GM12878 (cell line): Measurements from ENCODE around the gene CCDC6. TPM values are rescaled to one million over a fixed set of nuclear protein-coding genes. Genes with fewer than 3 reads are reported as not detected.

Experiments
- ATAC-seq: fragments of 200-7000 bp; cut with Tn5 transposase; 3 replicates; pipeline ENCODE4 v1.9.1; 2020; ENCODE audit warnings: mild to moderate bottlenecking, moderate library complexity
- BruUV-seq: library from RNA; stranded (reverse); fragments of 400-500 nt; replicated peaks from 2 replicates; lab custom pipeline; 2021; lab: Mats Ljungman, UMichigan
- CTCF ChIA-PET: fragments of 300-600 bp; sonication (Branson Sonifier 250); formaldehyde crosslinking; extraction: SDS; loops from one replicate; lab custom pipeline; 2021; ENCODE audit warnings: inconsistent platforms; lab: Yijun Ruan, JAX
- POLR2A ChIA-PET: fragments of 350-600 bp; formaldehyde crosslinking; extraction: SDS; loops from one replicate; lab custom pipeline; 2021; ENCODE audit warnings: inconsistent platforms; lab: Charles Lee
- RAD21 ChIA-PET: fragments of 300-600 bp; sonication (Branson Sonifier 250); formaldehyde crosslinking; loops from one replicate; lab custom pipeline; 2023; ENCODE audit warnings: antibody characterized with exemption; ENCODE audit not compliant: unreplicated experiment; lab: Charles Lee
- SMC1A ChIA-PET: fragments of 300-600 bp; sonication (Branson Sonifier 250); formaldehyde crosslinking; loops from one replicate; lab custom pipeline; 2023; ENCODE audit not compliant: unreplicated experiment, uncharacterized antibody; lab: Charles Lee
- DNase-seq: peaks from one replicate; pipeline ENCODE4 v3.0.0-alpha.2; 2011; ENCODE audit warnings: low read depth, low spot score
- FAIRE-seq: peaks from 3 replicates; lab custom pipeline; 2011; peaks lifted over from hg19 to GRCh38; lab: Jason Lieb, UNC
- H2AFZ ChIP-seq: 2 replicates; pipeline ENCODE4 v1.6.0; 2011; ENCODE audit warnings: low read depth, low read length, control low read depth; ENCODE audit not compliant: control insufficient read depth
- H3K27ac ChIP-seq: 2 replicates; pipeline ENCODE4 v1.5.1; 2011; ENCODE audit warnings: control low read depth; ENCODE audit not compliant: control insufficient read depth, insufficient read depth
- H3K27me3 ChIP-seq, 2 experiments: replicated peaks in 1 of 2; 2 replicates each; pipeline versions ENCODE4 v1.6.0 to v1.6.1; 2011; ENCODE audit warnings: low read length in 1 of 2; ENCODE audit not compliant: control insufficient read depth in 2 of 2, insufficient read depth in 2 of 2
- H3K36me3 ChIP-seq, 2 experiments: 2 replicates each; pipeline ENCODE4 v1.5.1; 2011; ENCODE audit warnings: low read length in 1 of 2; ENCODE audit not compliant: control insufficient read depth in 2 of 2, insufficient read depth in 2 of 2
- H3K4me1 ChIP-seq: 2 replicates; pipeline ENCODE4 v1.6.1; 2011; ENCODE audit warnings: mild to moderate bottlenecking, low read length, moderate library complexity, mixed read lengths; ENCODE audit not compliant: control insufficient read depth, insufficient read depth
- H3K4me2 ChIP-seq: 2 replicates; pipeline ENCODE4 v1.6.0; 2011; ENCODE audit warnings: control low read depth; ENCODE audit not compliant: control insufficient read depth, insufficient read depth
- H3K4me3 ChIP-seq: fragments of 200-600 bp; sonication (generic); 2 replicates; pipeline ENCODE4 v1.5.1; 2016
- H3K79me2 ChIP-seq: 2 replicates; pipeline ENCODE4 v1.6.0; 2011; ENCODE audit warnings: low read length; ENCODE audit not compliant: control insufficient read depth, insufficient read depth
- H3K9ac ChIP-seq: 2 replicates; pipeline ENCODE4 v1.8.0; 2011; ENCODE audit warnings: low read length, control low read depth, mixed read lengths; ENCODE audit not compliant: control insufficient read depth, insufficient read depth
- H3K9me3 ChIP-seq: replicated peaks from 3 replicates; pipeline ENCODE4 v1.5.1; 2011; ENCODE audit warnings: mild to moderate bottlenecking, low read length; ENCODE audit not compliant: control insufficient read depth, insufficient read depth
- H4K20me1 ChIP-seq: 2 replicates; pipeline ENCODE4 v1.6.0; 2011; ENCODE audit not compliant: control insufficient read depth, insufficient read depth
- CBFB ChIP-seq: IDR thresholded peaks from 2 replicates; pipeline ENCODE4 v1.6.1; 2016; ENCODE audit warnings: antibody characterized with exemption, low read depth
- CHD1 ChIP-seq: IDR thresholded peaks from 2 replicates; pipeline ENCODE4 v1.6.1; 2012; ENCODE audit warnings: low read depth, low read length, improper control_type of control experiment
- EP300 ChIP-seq, 2 experiments: fragments of 150-350 bp in 1 of 2; IDR thresholded peaks; 2 replicates each; pipeline ENCODE4 v1.6.1; 2011 to 2012; ENCODE audit warnings: low read depth in 2 of 2, low read length in 2 of 2, borderline replicate concordance in 1 of 2, improper control_type of control experiment in 1 of 2, inconsistent platforms in 1 of 2; ENCODE audit not compliant: control insufficient read depth in 1 of 2
- GATAD2B ChIP-seq: fragments of 450-650 bp; conservative IDR thresholded peaks from 2 replicates; pipeline ENCODE4 v1.6.1; 2017; ENCODE audit warnings: low read depth, mild to moderate bottlenecking, moderate library complexity
- MYB ChIP-seq: fragments of 150-350 bp; IDR thresholded peaks from 2 replicates; pipeline ENCODE4 v1.6.1; 2014; ENCODE audit warnings: mild to moderate bottlenecking, low read depth, low read length, borderline replicate concordance
- NFIC ChIP-seq: IDR thresholded peaks from 2 replicates; pipeline ENCODE4 v1.6.1; 2012; ENCODE audit warnings: low read depth, mild to moderate bottlenecking, inconsistent platforms, low read length, moderate library complexity
- NFYB ChIP-seq: IDR thresholded peaks from 2 replicates; pipeline ENCODE4 v1.6.1; 2011; ENCODE audit warnings: low read depth, mild to moderate bottlenecking, low read length, improper control_type of control experiment, moderate library complexity; ENCODE audit not compliant: insufficient read depth
- NR2F1 ChIP-seq: fragments of 450-650 bp; conservative IDR thresholded peaks from 2 replicates; pipeline ENCODE4 v1.6.1; 2017; ENCODE audit warnings: mild to moderate bottlenecking
- POLR2AphosphoS2 ChIP-seq: IDR thresholded peaks from 2 replicates; pipeline ENCODE4 v1.6.1; 2011; ENCODE audit warnings: low read depth, mild to moderate bottlenecking, low read length, improper control_type of control experiment, moderate library complexity
- POLR2AphosphoS5 ChIP-seq: IDR thresholded peaks from 2 replicates; pipeline ENCODE4 v1.6.1; 2011; ENCODE audit warnings: mild to moderate bottlenecking, low read length, inconsistent platforms
- RCOR1 ChIP-seq: conservative IDR thresholded peaks from 2 replicates; pipeline ENCODE4 v1.6.1; 2012; ENCODE audit warnings: low read depth, low read length, improper control_type of control experiment
- SUPT20H ChIP-seq: IDR thresholded peaks from 2 replicates; pipeline ENCODE4 v1.6.1; 2011; ENCODE audit warnings: low read depth, mild to moderate bottlenecking, low read length, moderate library complexity, borderline replicate concordance; ENCODE audit not compliant: control insufficient read depth
- ZBED1 ChIP-seq: IDR thresholded peaks from 2 replicates; pipeline ENCODE4 v1.6.1; 2016; ENCODE audit warnings: borderline replicate concordance
- ZNF384 ChIP-seq: IDR thresholded peaks from 2 replicates; pipeline ENCODE4 v1.6.1; 2012; ENCODE audit warnings: low read depth, mild to moderate bottlenecking, low read length, improper control_type of control experiment, borderline replicate concordance
- ZNF622 ChIP-seq: fragments of 450-650 bp; IDR thresholded peaks from 2 replicates; pipeline ENCODE4 v1.6.1; 2017; ENCODE audit warnings: mild to moderate bottlenecking, inconsistent platforms
- ZSCAN29 ChIP-seq: fragments of 450-650 bp; IDR thresholded peaks from 2 replicates; pipeline ENCODE4 v1.6.1; 2017; ENCODE audit warnings: mild to moderate bottlenecking, moderate library complexity
- WGBS: methylation state at CpG from one replicate; pipeline ENCODE4 v1.1.6; 2016; ENCODE audit warnings: low lambda C conversion rate; ENCODE audit not compliant: insufficient replicate concordance, insufficient coverage; ENCODE audit errors: missing lambda C conversion rate; 5-methylcytosine and 5-hydroxymethylcytosine counted together
- in situ Hi-C: fragments of 300-500 bp; cut with MboI; formaldehyde crosslinking; loops from 9 replicates; pipeline ENCODE4 v1.14.3; 2018; ENCODE audit warnings: mixed read lengths
- intact Hi-C: fragments of 100-400 bp; cut with micrococcal nuclease; formaldehyde crosslinking; loops from one replicate; pipeline ENCODE4 v1.14.2; 2022; ENCODE audit not compliant: unreplicated experiment
- polyA plus RNA-seq, 11 experiments: library from polyadenylated mRNA; depleted of rRNA in 4 of 11; unstranded in 6 of 11; stranded (reverse) in 5 of 11; fragments of >200 nt; fragmentation: Nextera tagmentation in 4 of 11; fragmentation: Illumina TruSeq in 1 of 11; extraction: Ambion mirVana in 4 of 11; extraction: Trizol in 1 of 11; gene quantifications; 1 replicate in 1 of 11; 2 replicates in 10 of 11; pipeline versions ENCODE4 v1.2.1 to v1.2.3, GENCODE V29; 2011 to 2016; ENCODE audit warnings: inconsistent platforms in 2 of 11, missing spikeins in 2 of 11, low read depth in 1 of 11
- total RNA-seq, 4 experiments: library from RNA; depleted of rRNA in 3 of 4; stranded (reverse); fragments of >200 nt in 3 of 4; fragmentation: Illumina TruSeq in 1 of 4; extraction: Trizol in 1 of 4; gene quantifications; 2 replicates each; pipeline versions ENCODE4 v1.2.1 to v1.2.3, GENCODE V29; 2013 to 2021
- TF ChIP-seq, protein P1 (sequence below): IDR thresholded peaks from 2 replicates; pipeline ENCODE4 v1.6.1; 2012; ENCODE audit warnings: low read depth, low read length, improper control_type of control experiment
- TF ChIP-seq, protein P2 (sequence below): fragments of 150-350 bp; IDR thresholded peaks from 2 replicates; pipeline ENCODE4 v1.6.1; 2014; ENCODE audit warnings: mild to moderate bottlenecking, low read depth, low read length
- TF ChIP-seq, protein P3 (sequence below): fragments of 450-650 bp; IDR thresholded peaks from 2 replicates; pipeline ENCODE4 v1.6.1; 2017; ENCODE audit warnings: low read depth, mild to moderate bottlenecking, moderate library complexity
- TF ChIP-seq, protein P4 (sequence below): fragments of 450-650 bp; IDR thresholded peaks from 2 replicates; pipeline ENCODE4 v1.6.1; 2014; ENCODE audit warnings: mild to moderate bottlenecking

The CCDC6 gene
- total and polyA plus RNA-seq, 10 of the 15 experiments (the other 5 are each of a cell fraction or from before 2014, with no cell fraction given), result 11.8 to 46.2 (median 26.7) TPM

DNA sequence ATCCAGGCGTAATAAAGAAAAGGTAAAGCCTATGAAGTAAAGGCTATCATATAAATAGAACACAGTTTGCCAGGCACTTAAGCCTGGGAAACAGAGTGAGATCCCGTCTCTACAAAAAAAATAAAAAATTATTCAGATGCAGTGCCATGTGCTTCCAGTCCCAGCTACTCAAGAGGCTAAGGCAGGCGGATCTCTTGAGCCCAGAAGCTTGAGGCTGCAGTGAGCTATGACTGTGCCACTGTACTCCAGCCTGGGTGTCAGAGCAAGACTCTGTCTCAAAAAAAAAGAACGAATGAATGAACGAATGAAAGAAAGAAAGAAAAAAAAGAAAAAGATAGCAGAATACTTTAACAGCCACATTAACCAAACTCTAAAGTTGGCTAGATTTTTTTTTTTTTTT, 85.9 kb downstream of the CCDC6 start:
- 87% methylated on average over 5 of the region's 5 CpGs for WGBS
- RAD21 ChIA-PET, result interaction anchor here (1.7 kb wide), 1 partner anchor 10 kb away, joined by 6 read pairs; no protein-coding TSS in a partner anchor
- Histone ChIP-seq H3K79me2 (no peaks in the 10 kb centered on the region), H3K9me3 (no peaks in the 10 kb centered on the region; the same call in 2 of the 3 replicates), H3K9ac (no peak overlapping the region), H3K27me3 (no peaks in the 10 kb centered on the region), H3K36me3 (peaks cover 3% of the 10 kb centered on the region in 2 experiments; a peak in 3 of 4 replicates), H3K4me2 (no peak overlapping the region), H4K20me1 (no peaks in the 10 kb centered on the region), H2AFZ (no peak overlapping the region), H3K27ac (no peak overlapping the region), H3K4me3 (no peak overlapping the region), H3K4me1 (no peaks in the 10 kb centered on the region)
- POLR2A ChIA-PET, result interaction anchor here (1.4 kb wide), 1 partner anchor 11 kb away, joined by 3 read pairs; no protein-coding TSS in a partner anchor
- FAIRE-seq, result no peak
- intact Hi-C loops, result no loop called here
- BruUV-seq, result no TSS peak
- in situ Hi-C loops, result no loop called here
- CTCF ChIA-PET, result interaction anchor here (0.7 to 3.3 kb wide), 9 partner anchors 10 to 829 kb away, joined by 3 to 13 read pairs (median 4); no protein-coding TSS in a partner anchor
- SMC1A ChIA-PET, result interaction anchor here (1.0 to 2.7 kb wide), 5 partner anchors 12 to 46 kb away, joined by 3 to 7 read pairs (median 3); no protein-coding TSS in a partner anchor
- DNase-seq, result no peak
- no peak for ATAC-seq
- TF ChIP-seq ZBED1, result no peak
- TF ChIP-seq, protein P1, sequence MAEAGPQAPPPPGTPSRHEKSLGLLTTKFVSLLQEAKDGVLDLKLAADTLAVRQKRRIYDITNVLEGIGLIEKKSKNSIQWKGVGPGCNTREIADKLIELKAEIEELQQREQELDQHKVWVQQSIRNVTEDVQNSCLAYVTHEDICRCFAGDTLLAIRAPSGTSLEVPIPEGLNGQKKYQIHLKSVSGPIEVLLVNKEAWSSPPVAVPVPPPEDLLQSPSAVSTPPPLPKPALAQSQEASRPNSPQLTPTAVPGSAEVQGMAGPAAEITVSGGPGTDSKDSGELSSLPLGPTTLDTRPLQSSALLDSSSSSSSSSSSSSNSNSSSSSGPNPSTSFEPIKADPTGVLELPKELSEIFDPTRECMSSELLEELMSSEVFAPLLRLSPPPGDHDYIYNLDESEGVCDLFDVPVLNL, result no peak
- TF ChIP-seq, protein P2, sequence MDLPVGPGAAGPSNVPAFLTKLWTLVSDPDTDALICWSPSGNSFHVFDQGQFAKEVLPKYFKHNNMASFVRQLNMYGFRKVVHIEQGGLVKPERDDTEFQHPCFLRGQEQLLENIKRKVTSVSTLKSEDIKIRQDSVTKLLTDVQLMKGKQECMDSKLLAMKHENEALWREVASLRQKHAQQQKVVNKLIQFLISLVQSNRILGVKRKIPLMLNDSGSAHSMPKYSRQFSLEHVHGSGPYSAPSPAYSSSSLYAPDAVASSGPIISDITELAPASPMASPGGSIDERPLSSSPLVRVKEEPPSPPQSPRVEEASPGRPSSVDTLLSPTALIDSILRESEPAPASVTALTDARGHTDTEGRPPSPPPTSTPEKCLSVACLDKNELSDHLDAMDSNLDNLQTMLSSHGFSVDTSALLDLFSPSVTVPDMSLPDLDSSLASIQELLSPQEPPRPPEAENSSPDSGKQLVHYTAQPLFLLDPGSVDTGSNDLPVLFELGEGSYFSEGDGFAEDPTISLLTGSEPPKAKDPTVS, result no peak
- TF ChIP-seq GATAD2B, result no peak
- TF ChIP-seq RCOR1, result no peak
- no peak for TF ChIP-seq NFIC
- TF ChIP-seq CBFB, result no peak
- no peak for TF ChIP-seq EP300 (IDR thresholded peaks at IDR 0.05; ENCODE audit: borderline replicate concordance in 1 of 2, control insufficient read depth in 1 of 2, low read depth in 2 of 2, low read length in 2 of 2)
- TF ChIP-seq NR2F1, result no peak
- TF ChIP-seq, protein P3, sequence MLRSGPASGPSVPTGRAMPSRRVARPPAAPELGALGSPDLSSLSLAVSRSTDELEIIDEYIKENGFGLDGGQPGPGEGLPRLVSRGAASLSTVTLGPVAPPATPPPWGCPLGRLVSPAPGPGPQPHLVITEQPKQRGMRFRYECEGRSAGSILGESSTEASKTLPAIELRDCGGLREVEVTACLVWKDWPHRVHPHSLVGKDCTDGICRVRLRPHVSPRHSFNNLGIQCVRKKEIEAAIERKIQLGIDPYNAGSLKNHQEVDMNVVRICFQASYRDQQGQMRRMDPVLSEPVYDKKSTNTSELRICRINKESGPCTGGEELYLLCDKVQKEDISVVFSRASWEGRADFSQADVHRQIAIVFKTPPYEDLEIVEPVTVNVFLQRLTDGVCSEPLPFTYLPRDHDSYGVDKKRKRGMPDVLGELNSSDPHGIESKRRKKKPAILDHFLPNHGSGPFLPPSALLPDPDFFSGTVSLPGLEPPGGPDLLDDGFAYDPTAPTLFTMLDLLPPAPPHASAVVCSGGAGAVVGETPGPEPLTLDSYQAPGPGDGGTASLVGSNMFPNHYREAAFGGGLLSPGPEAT, result no peak
- TF ChIP-seq, protein P4, sequence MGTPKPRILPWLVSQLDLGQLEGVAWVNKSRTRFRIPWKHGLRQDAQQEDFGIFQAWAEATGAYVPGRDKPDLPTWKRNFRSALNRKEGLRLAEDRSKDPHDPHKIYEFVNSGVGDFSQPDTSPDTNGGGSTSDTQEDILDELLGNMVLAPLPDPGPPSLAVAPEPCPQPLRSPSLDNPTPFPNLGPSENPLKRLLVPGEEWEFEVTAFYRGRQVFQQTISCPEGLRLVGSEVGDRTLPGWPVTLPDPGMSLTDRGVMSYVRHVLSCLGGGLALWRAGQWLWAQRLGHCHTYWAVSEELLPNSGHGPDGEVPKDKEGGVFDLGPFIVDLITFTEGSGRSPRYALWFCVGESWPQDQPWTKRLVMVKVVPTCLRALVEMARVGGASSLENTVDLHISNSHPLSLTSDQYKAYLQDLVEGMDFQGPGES, result no peak
- no peak for TF ChIP-seq NFYB
- no peak for TF ChIP-seq POLR2AphosphoS2
- no peak for TF ChIP-seq ZNF622
- no peak for TF ChIP-seq ZSCAN29
- no peak for TF ChIP-seq CHD1
- TF ChIP-seq SUPT20H, result no peak
- no peak for TF ChIP-seq POLR2AphosphoS5
- TF ChIP-seq ZNF384, result no peak
- TF ChIP-seq MYB, result no peak
